ENCODE data around the gene G6PC3.
A peak's percentile ranks its signal among the peaks of the same experiment; 100 is the strongest.

Gene G6PC3

GRCh38 chr17:44061446-44061845 is 9.1 kb upstream of the G6PC3 start:
- no peak for DNase-seq (ENCODE audit: low spot score)

GRCh38 chr17:44062871-44063270 is 7.7 kb upstream of the G6PC3 start:
- DNase-seq (ENCODE audit: low spot score), result no peak

- DNase-seq (ENCODE audit: low spot score), result no peak
Observed at GRCh38 chr17:44063704-44064639, 6.6 kb upstream of the G6PC3 start.

GRCh38 chr17:44065668-44066203 is 4.8 kb upstream of the G6PC3 start:
- peak; percentile 20 for DNase-seq (ENCODE audit: low spot score)

DNA sequence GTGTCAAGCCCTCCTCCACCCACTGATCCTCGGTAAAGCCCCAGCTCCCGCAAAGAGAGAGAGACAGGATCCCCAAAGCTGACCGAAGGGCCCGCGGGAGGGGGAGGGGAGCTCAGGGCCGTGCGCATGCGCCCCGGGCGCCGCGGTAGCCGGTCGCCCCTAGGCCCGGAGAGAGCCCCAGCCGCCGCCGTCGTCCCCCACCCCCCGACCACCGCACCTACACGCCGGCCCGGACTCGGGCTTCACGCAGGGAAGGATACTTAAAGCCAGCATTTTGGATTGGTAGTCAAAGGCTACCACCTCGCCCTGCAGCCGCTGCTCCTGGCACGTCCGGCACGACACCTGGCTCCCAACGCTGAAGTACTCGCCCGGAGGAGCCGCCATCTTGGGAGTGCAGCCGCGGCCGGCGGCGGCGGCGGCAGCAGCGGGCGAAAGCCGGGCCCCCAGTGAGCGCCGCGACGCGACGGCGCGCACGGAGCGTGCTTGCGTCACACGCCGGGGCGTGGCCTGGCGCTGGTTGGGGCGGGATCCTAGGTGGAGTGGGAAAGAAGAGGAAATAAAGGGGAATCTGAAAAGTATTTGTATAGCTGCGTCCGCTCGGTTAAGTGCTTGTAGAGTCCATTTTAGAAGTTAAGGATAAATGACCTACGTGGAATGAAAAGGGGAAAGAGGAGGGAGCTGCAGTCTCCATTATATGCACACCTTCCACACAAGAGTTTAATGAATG is 4.2 kb upstream of the G6PC3 start, which contains the start of gene LSM12:
LSM12 (minus strand) TSS at position 468 of the 727 bp plus-strand sequence; CDS start at position 384, 84 bp downstream.
- DNase-seq (ENCODE audit: low spot score), result peak; percentile 93

DNA sequence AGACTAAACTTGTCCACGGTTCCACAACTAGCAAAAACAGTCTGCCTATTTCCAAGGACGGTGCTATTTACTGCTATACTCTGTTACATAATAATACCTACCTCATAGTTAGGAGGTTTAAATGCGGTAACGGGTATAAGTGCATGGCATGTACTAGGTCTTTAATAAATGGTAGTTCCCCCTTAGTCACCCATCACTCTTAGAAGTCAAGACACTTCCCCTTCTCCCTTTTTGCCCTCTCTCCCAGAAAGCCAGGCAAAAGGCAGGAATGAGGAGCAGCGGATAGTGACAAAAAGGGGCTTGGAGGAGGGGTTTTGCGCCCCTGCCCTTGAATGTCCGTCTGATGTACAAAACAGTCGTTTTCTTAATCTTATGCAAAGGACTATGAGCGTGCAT is 3.0 kb upstream of the G6PC3 start:
- no peak for DNase-seq (ENCODE audit: low spot score)

- DNase-seq (ENCODE audit: low spot score), result peak; percentile 18
Observed at GRCh38 chr17:44069974-44070454, 521 bp upstream of the G6PC3 start.

GRCh38 chr17:44071198-44071520 is 624 bp downstream of the G6PC3 start:
- no peak for DNase-seq (ENCODE audit: low spot score)

DNA sequence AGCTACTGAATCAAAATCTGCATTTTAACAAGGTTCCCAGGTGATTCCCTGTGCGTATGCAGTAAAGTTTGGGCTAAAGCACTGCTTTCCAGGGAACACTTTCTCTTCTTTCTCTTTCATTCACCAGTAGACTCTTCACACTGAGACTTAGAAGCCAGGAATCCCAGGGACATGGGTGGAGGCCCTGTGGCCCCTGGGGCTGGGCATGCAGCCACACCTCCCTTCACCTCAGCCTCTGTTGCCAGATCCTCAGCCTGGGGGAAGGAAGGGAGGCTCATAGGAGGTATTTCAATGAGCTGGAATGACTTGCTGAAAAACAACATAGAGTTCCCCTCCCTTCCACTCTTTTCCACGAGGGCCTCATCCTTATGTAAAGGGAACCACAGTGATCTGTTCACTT is 1.2 kb downstream of the G6PC3 start:
- DNase-seq (ENCODE audit: low spot score), result no peak

- no peak for DNase-seq (ENCODE audit: low spot score)
Observed at GRCh38 chr17:44074231-44074910, 3.8 kb downstream of the G6PC3 start.

- no peak for DNase-seq (ENCODE audit: low spot score)
Observed at GRCh38 chr17:44074911-44075285, 4.4 kb downstream of the G6PC3 start.

- no peak for DNase-seq (ENCODE audit: low spot score)
Observed at GRCh38 chr17:44075598-44076293, 5.2 kb downstream of the G6PC3 start.

DNA sequence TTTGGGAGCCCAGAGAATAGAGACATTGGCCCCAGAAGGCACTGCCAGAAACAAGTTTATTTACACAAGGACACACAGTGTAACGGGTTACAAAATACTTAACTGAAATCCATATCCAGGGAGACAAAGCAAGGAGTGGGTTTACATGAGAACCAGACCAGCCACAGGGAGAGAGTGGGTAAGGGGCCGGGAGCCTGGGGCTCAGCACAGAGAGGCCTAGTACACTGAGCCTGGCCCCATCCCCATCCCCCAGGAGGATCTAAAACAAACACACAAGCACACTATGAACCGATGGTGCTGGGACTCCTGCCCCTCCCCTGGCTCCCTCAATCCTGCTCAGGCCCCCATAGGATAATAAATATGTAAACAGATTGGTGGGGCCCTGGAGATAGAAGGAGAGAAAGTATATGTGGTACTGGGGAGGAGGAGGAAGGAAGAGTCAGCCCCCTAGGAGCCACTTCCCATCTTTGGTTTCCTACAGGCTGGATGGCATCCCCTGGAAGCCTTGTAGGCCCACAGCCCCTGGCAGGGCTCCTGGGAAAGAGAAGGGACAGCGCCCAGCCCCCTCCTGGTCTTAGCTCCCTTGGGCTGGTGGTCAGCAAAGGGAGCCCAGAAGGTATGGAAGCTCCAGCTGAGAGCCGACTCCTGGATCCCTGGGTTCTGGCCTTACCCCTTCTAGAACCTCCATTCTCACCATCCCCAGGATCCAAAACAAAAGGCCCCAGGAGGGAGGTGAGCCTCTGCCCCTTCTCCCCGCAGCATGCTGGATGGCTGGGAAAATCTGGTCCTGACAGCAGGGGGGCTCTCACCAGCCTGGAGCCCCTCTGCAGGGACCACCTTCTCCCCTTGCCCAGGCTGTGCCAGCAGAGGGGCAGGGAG is 6.4 kb downstream of the G6PC3 start:
- DNase-seq (ENCODE audit: low spot score), result no peak

DNA sequence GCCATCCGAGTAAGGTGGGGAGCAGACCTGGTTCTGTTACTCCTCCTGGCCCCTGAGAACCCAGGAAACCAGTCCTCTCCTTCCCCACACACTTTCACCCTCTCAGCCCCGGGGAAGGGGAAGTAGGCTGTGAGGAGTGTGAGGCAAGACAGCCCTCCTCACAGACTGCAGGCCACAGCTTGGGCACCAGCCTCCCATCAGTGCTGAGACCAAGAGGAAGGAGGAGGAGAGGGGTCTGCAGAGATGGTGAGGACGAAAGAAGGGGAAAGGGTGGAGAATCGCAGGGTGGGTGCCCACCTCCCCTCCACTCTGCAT is 7.0 kb downstream of the G6PC3 start:
- DNase-seq (ENCODE audit: low spot score), result no peak

DNA sequence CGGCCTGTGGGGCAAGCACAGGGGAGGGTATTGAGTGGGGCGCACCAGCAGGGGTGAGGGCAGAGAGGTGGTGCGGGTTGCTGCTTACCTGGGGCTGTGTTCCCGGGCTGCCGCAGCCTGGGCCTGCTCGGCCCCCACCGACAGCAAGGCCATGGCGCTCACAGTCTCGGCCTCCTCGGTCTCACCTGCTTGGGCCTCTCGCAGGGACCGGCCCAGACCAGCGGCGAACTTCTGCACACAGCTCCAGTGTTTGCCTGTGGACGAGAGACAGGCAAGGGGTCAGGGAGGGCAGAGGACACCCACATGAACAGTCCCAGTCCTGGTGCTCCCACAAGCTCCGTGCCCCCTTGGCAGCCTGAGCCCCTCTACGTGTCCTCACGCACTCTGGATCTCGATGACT is 7.9 kb downstream of the G6PC3 start:
- DNase-seq (ENCODE audit: low spot score), result no peak

DNA sequence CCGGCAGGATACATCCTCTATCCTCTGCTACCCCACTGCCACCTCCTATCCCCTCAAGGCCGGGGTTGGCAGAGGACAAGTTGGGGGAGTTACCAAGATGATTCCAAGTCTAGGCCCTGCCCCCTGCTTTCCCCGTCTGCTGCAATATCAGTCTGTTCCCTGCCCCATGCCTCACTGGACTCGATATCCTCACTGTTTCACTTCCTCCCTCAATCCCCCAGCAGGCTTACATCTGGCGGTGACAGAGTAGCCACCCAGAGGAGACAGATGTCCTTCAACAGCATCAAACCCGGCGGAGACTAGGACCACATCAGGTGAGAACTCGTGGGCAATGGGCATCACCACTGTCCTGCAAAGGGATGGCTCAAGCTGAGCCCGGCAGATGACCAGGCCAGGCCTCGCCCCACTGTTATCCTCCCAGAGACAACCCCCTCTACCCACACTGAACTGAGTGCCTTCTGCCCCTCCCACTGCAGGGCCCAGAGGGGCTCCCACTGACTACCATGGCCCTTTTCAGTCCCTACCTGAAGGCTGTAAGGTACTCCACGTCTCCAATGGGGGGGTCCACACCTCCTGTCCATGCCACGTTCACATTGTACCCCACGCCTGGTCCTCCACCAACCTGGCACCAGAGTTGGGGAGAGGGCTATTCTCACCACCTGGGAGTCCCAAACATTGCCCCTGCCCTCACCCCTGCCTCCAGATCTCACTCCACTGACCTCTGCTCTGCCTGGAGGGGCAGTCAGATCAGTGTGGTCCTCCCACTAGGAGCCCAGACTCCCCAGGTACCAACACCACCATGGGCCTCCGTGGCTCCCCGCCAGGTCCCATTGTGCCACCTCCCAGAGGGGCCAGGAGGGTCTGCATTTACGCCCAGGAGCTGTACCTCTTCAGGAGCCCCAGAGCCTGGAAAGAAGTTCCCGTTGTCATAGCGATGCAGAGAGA is 9.6 kb downstream of the G6PC3 start:
- no peak for DNase-seq (ENCODE audit: low spot score)

DNA sequence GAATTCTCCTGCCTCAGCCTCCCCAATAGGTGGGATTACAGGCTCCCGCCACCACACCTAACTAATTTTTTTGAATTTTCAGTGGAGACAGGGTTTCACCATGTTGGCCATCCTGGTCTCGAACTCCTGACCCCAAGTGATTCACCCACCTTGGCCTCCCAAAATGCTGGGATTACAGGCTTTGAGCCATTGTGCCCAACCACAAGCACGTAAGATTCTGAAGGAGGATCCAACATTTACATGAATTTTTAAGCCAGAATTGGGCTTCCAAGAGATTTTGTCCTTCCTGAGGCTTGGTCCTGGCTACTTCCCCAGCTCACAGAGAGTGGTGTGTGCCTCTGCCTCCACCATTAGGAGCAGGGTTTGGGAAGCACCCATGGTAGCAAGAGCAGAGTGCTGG is 11.1 kb downstream of the G6PC3 start:
- no peak for DNase-seq (ENCODE audit: low spot score)

- no peak for DNase-seq (ENCODE audit: low spot score)
Observed at GRCh38 chr17:44082256-44082927, 11.9 kb downstream of the G6PC3 start.

GRCh38 chr17:44083250-44083849 is 12.8 kb downstream of the G6PC3 start:
- no peak for DNase-seq (ENCODE audit: low spot score)
